Astrocyte (in vitro differentiated cells and primary cell): Measurements from ENCODE around the gene DOCK1. TPM values are rescaled to one million over a fixed set of nuclear protein-coding genes. Genes with fewer than 3 reads are reported as not detected.
A peak's percentile ranks its signal among the peaks of the same experiment; 100 is the strongest.

Experiments
- DNase-seq: peaks from one replicate; pipeline ENCODE4 v3.0.0-alpha.2; 2010; ENCODE audit warnings: low read depth
- FAIRE-seq: peaks from 2 replicates; lab custom pipeline; 2011; peaks lifted over from hg19 to GRCh38; lab: Jason Lieb, UNC
- H2AFZ ChIP-seq: 2 replicates; pipeline ENCODE4 v1.6.0; 2012; ENCODE audit warnings: low read depth, low read length, inconsistent platforms
- H3K27ac ChIP-seq: 2 replicates; pipeline ENCODE4 v1.5.1; 2011; ENCODE audit warnings: low read depth, low read length, inconsistent platforms
- H3K27me3 ChIP-seq: 2 replicates; pipeline ENCODE4 v1.6.0; 2011; ENCODE audit warnings: low read length, inconsistent platforms; ENCODE audit not compliant: insufficient read depth
- H3K36me3 ChIP-seq: 2 replicates; pipeline ENCODE4 v1.5.1; 2011; ENCODE audit warnings: low read length, inconsistent platforms; ENCODE audit not compliant: insufficient read depth
- H3K4me1 ChIP-seq: 2 replicates; pipeline ENCODE4 v1.5.1; 2011; ENCODE audit warnings: low read length, inconsistent platforms; ENCODE audit not compliant: insufficient read depth
- H3K4me2 ChIP-seq: 2 replicates; pipeline ENCODE4 v1.6.0; 2012; ENCODE audit warnings: low read length, inconsistent platforms
- H3K4me3 ChIP-seq: 2 replicates; pipeline ENCODE4 v1.5.1; 2011; ENCODE audit warnings: low read depth, mild to moderate bottlenecking, low read length, inconsistent platforms; ENCODE audit not compliant: insufficient read depth
- H3K79me2 ChIP-seq: 2 replicates; pipeline ENCODE4 v1.6.0; 2012; ENCODE audit warnings: mild to moderate bottlenecking, low read length, inconsistent platforms; ENCODE audit not compliant: insufficient read depth
- H3K9ac ChIP-seq: 2 replicates; pipeline ENCODE4 v1.6.0; 2012; ENCODE audit warnings: mild to moderate bottlenecking, low read length, inconsistent platforms
- H3K9me3 ChIP-seq: 2 replicates; pipeline ENCODE4 v1.5.1; 2012; ENCODE audit warnings: low read depth, mild to moderate bottlenecking, low read length, inconsistent platforms; ENCODE audit not compliant: insufficient read depth
- H4K20me1 ChIP-seq: 2 replicates; pipeline ENCODE4 v1.6.0; 2012; ENCODE audit warnings: low read length, inconsistent platforms; ENCODE audit not compliant: insufficient read depth
- H3K27ac Mint-ChIP-seq: one replicate; pipeline ENCODE4 v1.8.0; 2021; ENCODE audit warnings: mild to moderate bottlenecking, mixed read lengths; ENCODE audit not compliant: unreplicated experiment
- H3K27me3 Mint-ChIP-seq: one replicate; pipeline ENCODE4 v1.8.0; 2021; ENCODE audit warnings: low read depth, mixed read lengths; ENCODE audit not compliant: unreplicated experiment
- H3K36me3 Mint-ChIP-seq: one replicate; pipeline ENCODE4 v1.8.0; 2021; ENCODE audit warnings: low read depth, mixed read lengths; ENCODE audit not compliant: unreplicated experiment
- H3K4me1 Mint-ChIP-seq: one replicate; pipeline ENCODE4 v1.8.0; 2021; ENCODE audit warnings: low read depth, mixed read lengths; ENCODE audit not compliant: unreplicated experiment
- H3K4me3 Mint-ChIP-seq: one replicate; pipeline ENCODE4 v1.8.0; 2021; ENCODE audit warnings: mild to moderate bottlenecking, moderate library complexity, mixed read lengths; ENCODE audit not compliant: unreplicated experiment
- H3K9me3 Mint-ChIP-seq: one replicate; pipeline ENCODE4 v1.8.0; 2021; ENCODE audit warnings: mild to moderate bottlenecking, mixed read lengths; ENCODE audit not compliant: unreplicated experiment
- CTCF ChIP-seq: IDR thresholded peaks from 2 replicates; pipeline ENCODE4 v1.5.1; 2011; ENCODE audit warnings: low read depth, mild to moderate bottlenecking, inconsistent platforms, low read length, moderate library complexity; ENCODE audit not compliant: insufficient read depth
- EZH2 ChIP-seq: IDR thresholded peaks from 2 replicates; pipeline ENCODE4 v1.6.1; 2012; ENCODE audit warnings: mild to moderate bottlenecking, low read length, inconsistent platforms; ENCODE audit not compliant: insufficient read depth
- total RNA-seq: library from RNA; stranded (reverse); gene quantifications from 2 replicates; pipeline ENCODE4 v1.2.1, GENCODE V29; 2021

DOCK1 gene
- total RNA-seq, 1 donor from 2014 or later: 42.5 TPM

DNA sequence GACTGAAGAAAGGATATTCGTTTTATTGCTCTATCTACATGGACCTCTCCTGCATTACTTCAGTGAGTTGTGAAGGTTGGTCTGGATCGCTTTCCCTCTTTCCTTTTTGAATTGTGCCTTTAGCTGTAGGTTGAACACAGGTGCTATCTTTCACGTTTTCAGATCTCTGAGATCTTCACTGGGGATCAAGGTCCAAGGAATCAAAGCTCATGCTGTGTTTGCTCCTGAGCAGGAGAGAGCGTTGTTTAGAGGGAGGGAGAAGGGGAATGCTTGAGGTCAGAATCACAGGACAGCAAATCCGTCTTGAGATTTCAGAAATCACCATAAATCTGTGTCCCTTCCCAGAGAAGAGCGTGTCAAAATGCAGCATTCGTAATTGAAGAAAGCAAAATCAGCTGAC, 186.1 kb downstream of the DOCK1 start:
- no peaks in the 10 kb centered on the region for H3K4me1 Mint-ChIP-seq
- H4K20me1 ChIP-seq: peaks cover 54% of the 10 kb centered on the region
- H3K9me3 ChIP-seq: no peaks in the 10 kb centered on the region
- no peaks in the 10 kb centered on the region for H3K27me3 ChIP-seq
- H3K79me2 ChIP-seq: no peaks in the 10 kb centered on the region
- H3K36me3 Mint-ChIP-seq: peaks cover 19% of the 10 kb centered on the region
- DNase-seq (no peak), FAIRE-seq (no peak)
- no peak overlapping the region for H3K9ac ChIP-seq
- H3K4me1 ChIP-seq: no peaks in the 10 kb centered on the region
- H3K27ac Mint-ChIP-seq: no peak overlapping the region
- peaks cover 7% of the 10 kb centered on the region for H3K36me3 ChIP-seq
- H3K4me3 Mint-ChIP-seq: no peak overlapping the region
- no peak overlapping the region for H2AFZ ChIP-seq
- H3K4me3 ChIP-seq: no peak overlapping the region
- H3K27me3 Mint-ChIP-seq: no peaks in the 10 kb centered on the region
- no peak overlapping the region for H3K27ac ChIP-seq
- no peak overlapping the region for H3K4me2 ChIP-seq
- TF ChIP-seq EZH2 (no peak), CTCF (no peak)
- H3K9me3 Mint-ChIP-seq: no peaks in the 10 kb centered on the region

DNA sequence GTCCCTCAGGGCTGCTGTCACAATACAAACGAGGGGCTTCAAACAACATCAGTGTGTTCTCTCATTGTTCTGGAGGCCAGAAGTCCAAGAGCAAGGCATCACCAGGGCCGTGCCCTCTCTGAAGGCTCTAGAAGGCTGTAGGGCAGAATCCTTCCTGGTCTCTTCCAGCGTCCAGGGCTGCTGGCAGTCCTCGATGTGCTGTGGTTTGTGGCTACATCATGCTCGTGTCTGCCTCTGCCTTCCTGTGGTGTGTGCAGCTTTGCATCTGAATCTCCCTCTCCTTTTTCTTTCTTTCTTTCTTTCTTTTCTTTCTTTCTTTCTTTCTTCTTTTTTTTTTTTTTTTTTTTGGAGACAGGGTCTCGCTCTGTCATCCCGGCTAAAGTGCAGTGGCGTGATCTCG, 187.7 kb downstream of the DOCK1 start:
- peaks cover 21% of the 10 kb centered on the region for H3K36me3 Mint-ChIP-seq
- H3K27me3 ChIP-seq: no peaks in the 10 kb centered on the region
- FAIRE-seq: no peak

More for the DNA sequence above, 187.7 kb downstream of the DOCK1 start:
- H3K9ac ChIP-seq: no peak overlapping the region
- H2AFZ ChIP-seq: no peak overlapping the region
- H3K4me2 ChIP-seq: no peak overlapping the region
- no peak overlapping the region for H3K4me3 ChIP-seq
- H3K27ac ChIP-seq: no peak overlapping the region
- Mint-ChIP-seq H3K9me3 (no peaks in the 10 kb centered on the region), H3K4me3 (no peak overlapping the region), H3K27ac (no peak overlapping the region), H3K4me1 (no peaks in the 10 kb centered on the region), H3K27me3 (no peaks in the 10 kb centered on the region)
- no peaks in the 10 kb centered on the region for H3K9me3 ChIP-seq
- peak; percentile 29 for DNase-seq
- H4K20me1 ChIP-seq: peaks cover 44% of the 10 kb centered on the region
- H3K36me3 ChIP-seq: peaks cover 7% of the 10 kb centered on the region
- H3K79me2 ChIP-seq: no peaks in the 10 kb centered on the region
- no peaks in the 10 kb centered on the region for H3K4me1 ChIP-seq
- TF ChIP-seq CTCF (no peak), EZH2 (no peak)
